Hematopoietic multipotent progenitor cell (in vitro differentiated cells): Measurements from ENCODE around the gene HIVEP3. TPM values are rescaled to one million over a fixed set of nuclear protein-coding genes. Genes with fewer than 3 reads are reported as not detected.

Source experiments
- DNase-seq, 3 donors: peaks; one replicate each; pipeline ENCODE4 v3.0.0-alpha.2; 2011 to 2015; ENCODE audit warnings: low read depth in 2 of 3, low spot score in 2 of 3
- total RNA-seq: library from RNA; depleted of rRNA; stranded (reverse); fragments of >200 nt; gene quantifications from one replicate; pipeline ENCODE4 v1.2.3, GENCODE V29; 2012

HIVEP3 gene
- total RNA-seq, 1 donor, result 4.6 TPM

- no peak for DNase-seq
Measured at GRCh38 chr1:41853907-41854306, 64.8 kb downstream of the HIVEP3 start.

GRCh38 chr1:41852091-41852490 lies 66.6 kb downstream of the HIVEP3 start:
- DNase-seq, result no peak

GRCh38 chr1:41851589-41851988 lies 67.1 kb downstream of the HIVEP3 start:
- DNase-seq, result peak in 2 of 3 donors; percentile 68 to 79

DNA sequence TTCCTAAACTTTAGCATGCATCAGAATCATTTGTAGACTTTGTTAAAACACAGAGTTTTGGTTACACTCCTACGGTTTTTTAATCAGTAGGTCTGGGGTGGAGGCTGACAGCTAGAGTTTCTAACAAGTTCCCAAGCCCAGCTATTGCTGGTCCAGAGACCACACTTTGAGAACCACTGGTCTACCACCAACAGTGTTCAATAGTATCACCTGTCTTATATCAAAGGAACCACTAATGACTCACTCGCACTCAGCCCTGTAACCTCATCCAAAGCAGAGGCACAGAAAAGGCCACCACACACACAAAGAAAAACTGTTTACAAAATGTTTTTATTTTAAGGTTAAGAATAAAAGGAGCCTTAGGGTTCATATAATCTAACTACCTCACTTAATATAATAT lies 68.7 kb downstream of the HIVEP3 start:
- no peak for DNase-seq

GRCh38 chr1:41849211-41849759 lies 69.4 kb downstream of the HIVEP3 start:
- no peak for DNase-seq

- DNase-seq, result no peak
Measured at GRCh38 chr1:41848216-41848952, 70.3 kb downstream of the HIVEP3 start.

DNA sequence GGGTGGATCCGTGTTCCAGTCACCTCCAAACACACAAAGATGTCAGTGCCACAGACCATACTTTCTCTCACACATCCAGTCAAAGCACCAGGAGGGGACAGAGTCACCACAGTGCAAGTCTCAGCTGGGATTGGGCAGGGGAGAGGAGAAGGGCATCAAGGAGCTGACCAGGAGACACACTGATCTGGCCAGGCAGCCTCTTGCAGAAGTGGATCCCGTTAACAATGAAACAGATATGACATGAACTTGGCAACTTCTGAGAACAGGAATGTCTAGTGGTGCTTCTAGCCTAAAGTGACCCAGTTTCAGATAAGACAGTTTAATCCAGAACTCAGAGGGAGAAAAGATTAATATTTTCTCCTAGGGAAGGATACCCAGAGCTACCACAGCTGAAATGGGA lies 71.0 kb downstream of the HIVEP3 start:
- no peak for DNase-seq

GRCh38 chr1:41846625-41847405 lies 71.9 kb downstream of the HIVEP3 start:
- DNase-seq, result no peak

GRCh38 chr1:41844781-41845272 lies 73.9 kb downstream of the HIVEP3 start:
- no peak for DNase-seq

DNA sequence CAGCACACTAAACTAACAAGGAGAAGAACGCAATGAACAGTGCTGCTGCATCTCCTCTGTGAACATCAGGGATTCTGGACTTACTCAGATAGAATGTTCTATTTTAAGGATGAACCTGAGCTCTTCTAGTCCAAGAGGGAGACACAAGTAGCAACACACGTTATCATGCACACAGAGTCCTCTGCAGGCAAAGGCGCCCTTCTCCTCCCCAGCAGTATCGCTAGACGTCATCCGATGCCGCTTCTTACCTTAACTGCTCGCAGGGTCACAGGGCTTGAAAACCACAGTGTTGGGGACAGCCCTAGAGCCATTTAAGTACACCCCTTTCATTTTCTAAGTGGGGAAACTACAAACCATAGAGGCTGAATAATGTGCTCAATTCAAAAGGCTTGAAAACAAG lies 74.5 kb downstream of the HIVEP3 start:
- DNase-seq, result no peak

- peak in 2 of 3 donors; percentile 18 to 33 for DNase-seq
Measured at GRCh38 chr1:41842993-41843755, 75.5 kb downstream of the HIVEP3 start.

DNA sequence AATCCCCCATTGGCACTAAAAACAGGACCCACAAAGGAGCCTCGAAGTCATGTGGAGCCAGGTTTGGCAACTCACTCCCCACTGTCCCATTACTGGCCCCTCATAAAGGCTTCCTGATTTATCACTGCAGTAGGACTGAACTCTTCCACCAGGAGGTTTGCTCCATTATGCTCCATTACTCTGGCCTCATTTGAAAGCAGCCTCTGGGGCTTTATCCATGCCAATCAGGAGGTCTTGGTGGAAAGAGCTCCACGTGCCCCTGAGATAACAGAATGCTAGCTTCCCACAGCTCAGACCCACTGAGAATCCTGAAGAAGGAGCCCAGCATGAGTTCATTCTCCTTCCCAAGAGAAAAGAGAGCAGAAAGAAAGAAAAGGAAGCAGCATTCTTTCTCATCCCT lies 76.4 kb downstream of the HIVEP3 start:
- no peak for DNase-seq

GRCh38 chr1:41840592-41841246 lies 78.0 kb downstream of the HIVEP3 start:
- no peak for DNase-seq

DNA sequence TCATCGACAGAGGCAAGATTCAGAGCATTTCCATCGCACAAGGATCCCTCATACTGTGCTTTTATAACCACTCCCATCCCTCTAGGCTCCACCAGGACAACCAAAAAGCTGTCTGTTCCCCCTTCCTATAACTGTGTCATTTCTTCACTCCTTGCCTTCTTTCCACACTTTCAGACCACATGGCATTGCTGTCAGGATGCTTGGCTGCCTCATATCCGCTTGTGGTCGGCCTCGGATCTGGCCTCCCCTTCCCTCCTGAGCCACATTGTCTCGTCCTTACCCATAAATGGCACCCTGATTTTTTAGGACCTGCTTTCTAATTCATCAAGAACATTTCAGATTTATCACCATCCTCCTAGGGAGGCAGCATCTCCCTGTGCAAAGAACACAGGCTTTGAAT lies 80.5 kb downstream of the HIVEP3 start:
- DNase-seq, result no peak

- DNase-seq, result no peak
Measured at GRCh38 chr1:41837691-41838090, 81.0 kb downstream of the HIVEP3 start.

GRCh38 chr1:41835485-41835884 lies 83.2 kb downstream of the HIVEP3 start:
- no peak for DNase-seq

DNA sequence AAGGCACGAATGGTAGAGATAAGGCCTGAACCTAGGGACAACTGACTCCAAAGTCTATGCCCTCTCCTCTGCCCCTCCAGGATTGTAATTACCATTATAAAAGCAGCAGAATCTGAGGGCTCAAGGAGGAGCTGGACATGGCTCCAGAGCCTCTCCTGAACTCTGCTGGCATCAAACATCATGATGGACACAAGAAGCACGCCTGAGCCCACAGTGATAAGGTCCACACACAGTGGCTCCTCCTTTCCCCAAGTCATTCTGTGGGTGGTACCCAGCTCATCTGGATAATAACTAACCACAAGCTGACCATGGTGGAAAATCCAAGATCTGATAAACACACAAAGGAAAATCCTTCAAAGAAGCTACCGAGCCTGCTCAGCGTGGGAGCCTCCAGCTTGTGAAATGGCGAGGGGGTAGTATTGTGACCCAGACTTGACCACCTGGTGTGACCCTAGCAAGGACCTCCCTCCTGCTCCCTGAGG lies 85.2 kb downstream of the HIVEP3 start:
- no peak for DNase-seq

GRCh38 chr1:41830726-41831125 lies 88.0 kb downstream of the HIVEP3 start:
- no peak for DNase-seq

DNA sequence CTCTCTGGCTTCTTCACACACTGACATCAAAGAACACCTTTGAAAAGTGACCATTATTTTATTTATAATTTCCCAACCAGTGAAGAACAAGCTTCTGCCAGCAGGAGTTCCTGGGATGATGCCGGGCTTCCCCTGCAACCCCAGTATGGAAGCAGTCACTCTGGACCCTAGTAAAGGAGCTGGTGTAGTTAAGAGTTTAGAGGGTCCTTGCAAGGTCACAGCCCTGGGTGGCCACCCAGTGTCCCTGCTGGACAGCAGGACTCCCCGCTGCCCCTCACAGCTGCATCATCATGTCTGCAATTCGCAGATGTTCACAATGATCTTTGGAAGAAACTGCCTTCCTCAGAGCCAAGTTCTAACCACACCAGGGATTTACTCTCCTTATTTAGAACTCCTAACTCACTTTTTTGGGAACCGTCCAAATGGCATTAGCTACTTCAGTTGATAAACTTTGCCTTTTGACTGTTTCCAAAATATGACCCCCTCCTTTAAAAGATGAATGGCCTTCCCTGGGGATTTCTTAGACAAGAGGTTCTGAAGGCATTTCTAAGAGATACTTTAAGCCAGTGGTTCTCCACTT lies 90.6 kb downstream of the HIVEP3 start:
- DNase-seq, result no peak

- DNase-seq, result no peak
Measured at GRCh38 chr1:41823471-41823870, 95.3 kb downstream of the HIVEP3 start.
